Ascending aorta (tissue), 2 donors: ENCODE measurements around the gene AGAP3. TPM values are rescaled to one million over a fixed set of nuclear protein-coding genes. Genes with fewer than 3 reads are reported as not detected.

ENCODE experiments used
- DNase-seq, 2 donors: peaks; one replicate each; pipeline ENCODE4 v3.0.0-alpha.2; 2019; ENCODE audit warnings: low spot score in 2 of 2
- H3K27ac ChIP-seq, 2 donors: fragments of 200-600 bp; sonication (generic); one replicate each; pipeline ENCODE4 v1.5.1; 2016 to 2017; ENCODE audit warnings: mild to moderate bottlenecking in 1 of 2
- H3K27me3 ChIP-seq: fragments of 200-600 bp; sonication (generic); one replicate; pipeline ENCODE4 v1.5.1; 2017
- H3K36me3 ChIP-seq, 2 donors: fragments of 200-600 bp; sonication (generic); one replicate each; pipeline ENCODE4 v1.5.1; 2016
- H3K4me1 ChIP-seq, 2 donors: fragments of 200-600 bp; sonication (generic); one replicate each; pipeline ENCODE4 v1.5.1; 2016 to 2017; ENCODE audit warnings: mild to moderate bottlenecking in 1 of 2
- H3K4me3 ChIP-seq, 2 donors: fragments of 200-600 bp; sonication (generic); one replicate each; pipeline ENCODE4 v1.5.1; 2016 to 2017; ENCODE audit warnings: mild to moderate bottlenecking in 1 of 2
- H3K9me3 ChIP-seq, 2 donors: fragments of 200-600 bp; sonication (generic); one replicate each; pipeline ENCODE4 v1.5.1; 2016
- intact Hi-C: fragments of 100-400 bp; cut with DNase I; formaldehyde crosslinking; loops from one replicate; pipeline ENCODE4 v1.15.1; 2023
- total RNA-seq: library from RNA; depleted of rRNA; stranded (reverse); fragments of >200 nt; gene quantifications from one replicate; pipeline ENCODE4 v1.1.0, GENCODE V29; 2016
- TF ChIP-seq, protein P1 (sequence below), 3 experiments: fragments of 200-600 bp in 2 of 3; fragments of 450-650 bp in 1 of 3; sonication (generic) in 2 of 3; IDR thresholded peaks; one replicate each; pipeline ENCODE4 v1.5.1; 2016 to 2019; ENCODE audit warnings: antibody characterized with exemption in 3 of 3, mild to moderate bottlenecking in 1 of 3, moderate library complexity in 1 of 3

AGAP3 gene
- total RNA-seq, 1 donor from 2014 or later: 82.6 TPM

GRCh38 chr7:151093748-151094147 lies 7.5 kb downstream of the AGAP3 start:
- peak in 1 of 2 donors; percentile 55 for DNase-seq
- intact Hi-C loops: no loop called here
- H3K4me1 ChIP-seq: peaks cover 0 to 13% of the 10 kb centered on the region in 2 donors
- no peaks in the 10 kb centered on the region for H3K9me3 ChIP-seq
- peaks cover 0 to 4% of the 10 kb centered on the region in 2 donors for H3K36me3 ChIP-seq
- H3K4me3 ChIP-seq: no peak overlapping the region
- TF ChIP-seq, protein P1, sequence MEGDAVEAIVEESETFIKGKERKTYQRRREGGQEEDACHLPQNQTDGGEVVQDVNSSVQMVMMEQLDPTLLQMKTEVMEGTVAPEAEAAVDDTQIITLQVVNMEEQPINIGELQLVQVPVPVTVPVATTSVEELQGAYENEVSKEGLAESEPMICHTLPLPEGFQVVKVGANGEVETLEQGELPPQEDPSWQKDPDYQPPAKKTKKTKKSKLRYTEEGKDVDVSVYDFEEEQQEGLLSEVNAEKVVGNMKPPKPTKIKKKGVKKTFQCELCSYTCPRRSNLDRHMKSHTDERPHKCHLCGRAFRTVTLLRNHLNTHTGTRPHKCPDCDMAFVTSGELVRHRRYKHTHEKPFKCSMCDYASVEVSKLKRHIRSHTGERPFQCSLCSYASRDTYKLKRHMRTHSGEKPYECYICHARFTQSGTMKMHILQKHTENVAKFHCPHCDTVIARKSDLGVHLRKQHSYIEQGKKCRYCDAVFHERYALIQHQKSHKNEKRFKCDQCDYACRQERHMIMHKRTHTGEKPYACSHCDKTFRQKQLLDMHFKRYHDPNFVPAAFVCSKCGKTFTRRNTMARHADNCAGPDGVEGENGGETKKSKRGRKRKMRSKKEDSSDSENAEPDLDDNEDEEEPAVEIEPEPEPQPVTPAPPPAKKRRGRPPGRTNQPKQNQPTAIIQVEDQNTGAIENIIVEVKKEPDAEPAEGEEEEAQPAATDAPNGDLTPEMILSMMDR (IDR thresholded peaks at IDR 0.05): no peak
- no peak overlapping the region for H3K27ac ChIP-seq
- no peaks in the 10 kb centered on the region for H3K27me3 ChIP-seq

- H3K27ac ChIP-seq: no peak overlapping the region
These were observed 8.4 kb downstream of the AGAP3 start for GRCh38 chr7:151094675-151095074.

DNA sequence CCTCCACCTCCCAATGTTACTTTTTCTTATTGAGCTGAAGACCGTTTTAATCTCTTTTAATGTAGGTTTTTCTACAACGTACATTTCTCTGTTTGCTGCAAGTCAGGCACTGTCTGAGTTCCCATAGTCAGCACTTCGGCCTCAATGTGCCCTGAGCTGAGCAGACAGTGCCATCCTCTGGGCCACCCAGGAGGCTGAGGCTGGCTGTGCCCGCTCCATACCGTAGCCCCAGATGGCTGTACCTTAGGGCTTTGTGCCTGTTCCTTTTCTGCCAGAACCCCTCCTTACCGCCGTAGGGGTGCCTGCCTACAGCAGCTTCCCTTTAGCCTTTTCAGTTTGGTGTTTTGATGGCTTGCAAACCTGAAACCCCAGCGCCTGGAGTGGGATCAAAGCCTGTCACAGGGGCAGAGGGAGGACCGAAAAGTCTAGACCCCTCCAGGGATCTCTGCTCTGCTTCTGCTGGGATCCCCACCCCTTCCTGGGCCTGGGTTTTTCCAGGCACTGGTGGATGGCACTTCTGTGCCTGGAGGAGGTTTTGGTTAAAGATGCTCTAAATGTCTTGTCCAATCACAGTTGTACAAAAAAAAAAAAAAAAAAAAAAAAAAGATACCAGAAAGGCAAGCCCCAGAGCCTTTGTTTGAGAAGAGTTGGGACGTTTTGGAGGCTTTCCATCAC lies 9.0 kb downstream of the AGAP3 start:
- Histone ChIP-seq H3K36me3 (peaks cover 0 to 4% of the 10 kb centered on the region in 2 donors), H3K27ac (no peak overlapping the region), H3K9me3 (no peaks in the 10 kb centered on the region), H3K27me3 (no peaks in the 10 kb centered on the region), H3K4me1 (no peaks in the 10 kb centered on the region), H3K4me3 (no peak overlapping the region)
- TF ChIP-seq, protein P1 (IDR thresholded peaks at IDR 0.05): no peak
- intact Hi-C loops: no loop called here
- DNase-seq: no peak

More at GRCh38 chr7:151094675-151095074, 8.4 kb downstream of the AGAP3 start:
- peaks cover 0 to 5% of the 10 kb centered on the region in 2 donors for H3K4me1 ChIP-seq
- H3K36me3 ChIP-seq: peaks cover 0 to 4% of the 10 kb centered on the region in 2 donors
- H3K9me3 ChIP-seq: no peaks in the 10 kb centered on the region
- H3K4me3 ChIP-seq: no peak overlapping the region
- DNase-seq: no peak
- TF ChIP-seq, protein P1 (IDR thresholded peaks at IDR 0.05): no peak
- intact Hi-C loops: no loop called here
- H3K27me3 ChIP-seq: no peaks in the 10 kb centered on the region

DNA sequence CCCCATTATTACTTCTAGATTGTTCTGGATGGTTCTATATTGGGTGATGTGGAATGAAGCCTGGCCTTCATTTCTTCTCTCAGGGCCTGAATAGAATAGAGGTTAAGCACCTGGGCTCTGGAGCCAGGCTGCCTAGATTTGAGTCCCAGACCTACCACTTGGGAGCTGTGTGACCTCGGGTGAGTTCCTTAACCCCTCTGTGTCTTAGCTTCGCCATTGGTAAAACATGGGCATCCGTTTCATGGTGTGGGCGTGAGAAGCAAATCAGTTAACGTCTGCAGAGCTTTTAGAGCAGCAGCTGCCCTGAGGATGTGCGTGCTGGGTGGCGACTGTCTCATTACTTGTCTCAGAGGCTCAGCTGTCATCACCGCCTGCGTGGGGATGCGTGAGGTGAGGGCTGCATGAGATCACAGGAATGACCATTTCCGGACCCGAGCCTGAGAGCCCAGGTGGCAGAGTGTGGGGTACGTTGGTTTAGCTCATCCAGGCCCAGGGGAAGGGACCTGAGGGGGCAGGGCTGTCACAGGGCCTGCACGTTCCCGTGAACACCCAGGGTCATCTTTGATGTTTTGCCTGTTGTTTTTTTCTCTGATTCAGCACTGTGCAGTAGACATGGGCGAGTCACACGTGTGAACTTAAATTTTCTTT lies 9.7 kb downstream of the AGAP3 start:
- peak in 1 of 2 donors; percentile 59 for DNase-seq
- Histone ChIP-seq H3K4me1 (no peaks in the 10 kb centered on the region), H3K27me3 (no peaks in the 10 kb centered on the region), H3K4me3 (no peak overlapping the region), H3K9me3 (no peaks in the 10 kb centered on the region), H3K27ac (no peak overlapping the region), H3K36me3 (peaks cover 0 to 4% of the 10 kb centered on the region in 2 donors)
- intact Hi-C loops: no loop called here
- TF ChIP-seq, protein P1 (IDR thresholded peaks at IDR 0.05): no peak

- no peaks in the 10 kb centered on the region for H3K9me3 ChIP-seq
- H3K4me1 ChIP-seq: no peaks in the 10 kb centered on the region
- intact Hi-C loops: no loop called here
- H3K27ac ChIP-seq: no peak overlapping the region
- H3K36me3 ChIP-seq: peaks cover 0 to 7% of the 10 kb centered on the region in 2 donors
- H3K27me3 ChIP-seq: no peaks in the 10 kb centered on the region
- TF ChIP-seq, protein P1 (IDR thresholded peaks at IDR 0.05): no peak
- DNase-seq: peak in 1 of 2 donors; percentile 62
- no peak overlapping the region for H3K4me3 ChIP-seq
These were observed 13.4 kb downstream of the AGAP3 start for GRCh38 chr7:151099486-151100211.
